Osteoblast (primary cell): ENCODE measurements around the gene AHSP. TPM values are rescaled to one million over a fixed set of nuclear protein-coding genes. Genes with fewer than 3 reads are reported as not detected.

Experiments
- DNase-seq: peaks from one replicate; pipeline ENCODE4 v3.0.0; 2011; ENCODE audit warnings: low spot score, mixed read lengths; ENCODE audit not compliant: insufficient read length; ENCODE audit errors: missing footprints
- H2AFZ ChIP-seq: 2 replicates; pipeline ENCODE4 v1.6.0; 2011; ENCODE audit warnings: mild to moderate bottlenecking, low read length
- H3K27ac ChIP-seq: 2 replicates; pipeline ENCODE4 v1.5.1; 2011; ENCODE audit warnings: mild to moderate bottlenecking, low read depth, low read length, moderate library complexity
- H3K27me3 ChIP-seq: 2 replicates; pipeline ENCODE4 v1.6.0; 2012; ENCODE audit warnings: mild to moderate bottlenecking, control low read depth, inconsistent platforms, low read length, moderate library complexity; ENCODE audit not compliant: insufficient read depth
- H3K36me3 ChIP-seq: 2 replicates; pipeline ENCODE4 v1.5.1; 2011; ENCODE audit warnings: mild to moderate bottlenecking, low read length, control low read depth, moderate library complexity; ENCODE audit not compliant: insufficient read depth
- H3K4me1 ChIP-seq: 2 replicates; pipeline ENCODE4 v1.5.1; 2011; ENCODE audit warnings: mild to moderate bottlenecking, low read length, control low read depth, moderate library complexity; ENCODE audit not compliant: insufficient read depth
- H3K4me2 ChIP-seq: 2 replicates; pipeline ENCODE4 v1.6.0; 2011; ENCODE audit warnings: mild to moderate bottlenecking, low read length; ENCODE audit not compliant: insufficient read depth
- H3K4me3 ChIP-seq: fragments of 200-600 bp; sonication (generic); 3 replicates; pipeline ENCODE4 v1.5.1; 2012; ENCODE audit warnings: mild to moderate bottlenecking, low read length, inconsistent platforms; ENCODE audit not compliant: insufficient read depth
- H3K79me2 ChIP-seq: 2 replicates; pipeline ENCODE4 v1.6.0; 2012; ENCODE audit warnings: mild to moderate bottlenecking, low read length, control low read depth, inconsistent platforms; ENCODE audit not compliant: insufficient read depth
- H3K9me3 ChIP-seq: 2 replicates; pipeline ENCODE4 v1.5.1; 2011; ENCODE audit warnings: low read depth, low read length, control low read depth
- H4K20me1 ChIP-seq: 2 replicates; pipeline ENCODE4 v1.6.0; 2012; ENCODE audit warnings: mild to moderate bottlenecking, low read length, control low read depth; ENCODE audit not compliant: insufficient read depth
- total RNA-seq: library from RNA; depleted of rRNA; stranded (reverse); fragments of >200 nt; gene quantifications from 2 replicates; pipeline ENCODE4 v1.2.3, GENCODE V29; 2012
- TF ChIP-seq, protein P1 (sequence below): IDR thresholded peaks from 2 replicates; pipeline ENCODE4 v1.5.1; 2011; ENCODE audit warnings: mild to moderate bottlenecking, low read depth, low read length, moderate library complexity; ENCODE audit errors: extremely low read depth

AHSP gene
- total RNA-seq, 1 donor, result not detected

DNA sequence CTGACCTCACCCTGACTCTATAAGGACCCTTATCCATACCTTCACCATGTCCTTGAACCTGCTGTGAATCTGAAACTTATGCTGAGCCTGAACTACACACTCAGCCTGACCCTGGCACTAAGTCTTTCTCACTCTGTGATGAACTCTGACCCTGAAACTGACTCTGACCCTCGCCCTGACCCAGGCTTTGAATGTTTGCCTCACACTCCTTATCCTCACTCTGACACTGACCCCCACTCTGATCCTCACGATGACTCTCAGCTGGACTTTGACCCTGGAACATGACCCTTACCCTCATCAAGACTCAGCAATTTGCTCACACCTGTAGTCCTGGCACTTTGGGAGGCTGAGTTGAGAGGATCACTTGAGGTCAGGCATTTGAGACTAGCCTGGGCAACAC, 4.4 kb downstream of the AHSP start:
- Histone ChIP-seq H3K79me2 (no peaks in the 10 kb centered on the region), H2AFZ (no peak overlapping the region), H3K27me3 (peaks cover 30% of the 10 kb centered on the region), H3K27ac (no peak overlapping the region), H3K4me3 (no peak overlapping the region), H3K4me1 (no peaks in the 10 kb centered on the region), H3K4me2 (no peak overlapping the region), H4K20me1 (no peaks in the 10 kb centered on the region), H3K36me3 (no peaks in the 10 kb centered on the region), H3K9me3 (no peaks in the 10 kb centered on the region)
- TF ChIP-seq, protein P1, sequence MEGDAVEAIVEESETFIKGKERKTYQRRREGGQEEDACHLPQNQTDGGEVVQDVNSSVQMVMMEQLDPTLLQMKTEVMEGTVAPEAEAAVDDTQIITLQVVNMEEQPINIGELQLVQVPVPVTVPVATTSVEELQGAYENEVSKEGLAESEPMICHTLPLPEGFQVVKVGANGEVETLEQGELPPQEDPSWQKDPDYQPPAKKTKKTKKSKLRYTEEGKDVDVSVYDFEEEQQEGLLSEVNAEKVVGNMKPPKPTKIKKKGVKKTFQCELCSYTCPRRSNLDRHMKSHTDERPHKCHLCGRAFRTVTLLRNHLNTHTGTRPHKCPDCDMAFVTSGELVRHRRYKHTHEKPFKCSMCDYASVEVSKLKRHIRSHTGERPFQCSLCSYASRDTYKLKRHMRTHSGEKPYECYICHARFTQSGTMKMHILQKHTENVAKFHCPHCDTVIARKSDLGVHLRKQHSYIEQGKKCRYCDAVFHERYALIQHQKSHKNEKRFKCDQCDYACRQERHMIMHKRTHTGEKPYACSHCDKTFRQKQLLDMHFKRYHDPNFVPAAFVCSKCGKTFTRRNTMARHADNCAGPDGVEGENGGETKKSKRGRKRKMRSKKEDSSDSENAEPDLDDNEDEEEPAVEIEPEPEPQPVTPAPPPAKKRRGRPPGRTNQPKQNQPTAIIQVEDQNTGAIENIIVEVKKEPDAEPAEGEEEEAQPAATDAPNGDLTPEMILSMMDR, result no peak
- DNase-seq, result no peak

DNA sequence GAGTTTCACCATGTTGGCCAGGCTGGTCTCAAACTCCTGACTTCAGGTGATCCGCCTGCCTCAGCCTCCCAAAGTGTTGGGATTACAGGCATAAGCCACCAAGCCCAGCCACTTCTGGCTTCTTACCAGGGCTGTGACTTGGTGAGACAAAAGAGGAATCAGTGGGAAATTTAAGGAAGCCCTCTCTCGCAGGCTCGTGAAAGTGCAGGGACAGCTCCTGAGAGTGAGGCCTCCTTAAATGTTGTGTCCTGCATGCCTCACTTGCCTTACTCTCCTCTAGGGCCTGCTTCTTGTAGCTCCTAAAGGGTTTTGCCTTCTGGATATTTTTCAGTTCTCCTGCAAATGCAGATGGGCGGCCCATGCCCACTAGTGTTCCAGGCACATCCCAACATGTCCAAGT, 5.2 kb downstream of the AHSP start:
- no peak overlapping the region for H3K4me2 ChIP-seq
- no peaks in the 10 kb centered on the region for H4K20me1 ChIP-seq
- H3K4me3 ChIP-seq, result no peak overlapping the region
- no peak overlapping the region for H2AFZ ChIP-seq
- no peak overlapping the region for H3K27ac ChIP-seq
- no peak for DNase-seq
- H3K36me3 ChIP-seq, result no peaks in the 10 kb centered on the region
- TF ChIP-seq, protein P1, result no peak
- peaks cover 31% of the 10 kb centered on the region for H3K27me3 ChIP-seq
- H3K9me3 ChIP-seq, result no peaks in the 10 kb centered on the region
- no peaks in the 10 kb centered on the region for H3K4me1 ChIP-seq
- no peaks in the 10 kb centered on the region for H3K79me2 ChIP-seq

DNA sequence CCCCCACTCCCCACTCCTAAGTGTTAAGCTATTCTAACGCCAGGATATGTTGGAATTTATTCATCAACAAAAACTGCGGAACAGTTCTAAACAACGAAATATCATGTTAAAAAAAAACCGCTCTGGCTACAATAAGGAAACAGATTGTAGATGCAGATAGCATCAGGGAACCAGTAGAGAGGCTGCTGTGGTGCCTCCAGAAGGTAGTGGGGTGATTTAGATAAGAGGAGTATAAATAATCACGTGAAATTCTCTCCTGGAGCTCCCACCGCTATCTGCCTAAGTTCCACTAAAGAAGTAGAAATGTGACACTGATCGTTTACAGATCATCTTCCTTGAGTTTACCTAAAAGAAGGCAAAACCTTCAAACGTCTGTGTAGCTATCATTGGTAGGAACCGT, 8.0 kb downstream of the AHSP start:
- no peaks in the 10 kb centered on the region for H3K9me3 ChIP-seq
- H4K20me1 ChIP-seq, result no peaks in the 10 kb centered on the region
- no peak for DNase-seq
- H2AFZ ChIP-seq, result no peak overlapping the region
- H3K4me1 ChIP-seq, result no peaks in the 10 kb centered on the region
- peaks cover 5% of the 10 kb centered on the region for H3K27me3 ChIP-seq
- H3K27ac ChIP-seq, result no peak overlapping the region
- TF ChIP-seq, protein P1, result no peak
- H3K79me2 ChIP-seq, result no peaks in the 10 kb centered on the region
- no peak overlapping the region for H3K4me3 ChIP-seq
- H3K36me3 ChIP-seq, result no peaks in the 10 kb centered on the region
- H3K4me2 ChIP-seq, result no peak overlapping the region

DNA sequence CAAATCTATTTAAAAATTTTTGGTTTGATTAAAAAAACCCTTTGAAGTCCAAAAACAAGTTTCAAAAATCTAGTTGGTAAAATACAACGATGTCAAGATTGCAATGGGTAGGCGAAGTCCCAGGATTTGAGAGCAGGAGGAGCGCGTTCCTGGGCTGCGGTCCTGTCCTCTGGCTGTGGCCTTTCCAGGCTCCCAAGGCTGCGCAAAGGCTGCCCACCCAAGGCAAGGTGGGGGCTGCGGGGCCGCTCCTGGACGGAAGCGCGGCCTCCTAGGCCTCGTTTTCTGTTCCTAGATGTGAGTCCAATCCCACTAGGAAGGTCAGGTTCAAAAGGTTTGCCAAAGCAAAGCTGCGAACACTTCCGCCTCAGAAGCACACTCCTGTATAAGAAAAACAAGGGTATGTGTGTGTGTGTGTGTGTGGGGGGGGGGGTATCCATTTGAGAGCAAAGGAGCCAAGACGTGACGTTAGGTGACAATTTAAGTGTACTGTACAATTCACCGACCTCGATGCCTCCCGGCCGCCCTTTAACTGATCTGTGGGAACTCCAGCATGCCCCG, 9.2 kb downstream of the AHSP start:
- H3K4me2 ChIP-seq, result peak overlapping the region; percentile 39

More for the DNA sequence above, 9.2 kb downstream of the AHSP start:
- Histone ChIP-seq H3K27me3 (peaks cover 5% of the 10 kb centered on the region), H3K79me2 (no peaks in the 10 kb centered on the region), H4K20me1 (no peaks in the 10 kb centered on the region), H3K36me3 (no peaks in the 10 kb centered on the region), H3K27ac (no peak overlapping the region), H3K4me3 (no peak overlapping the region), H3K9me3 (no peaks in the 10 kb centered on the region), H3K4me1 (no peaks in the 10 kb centered on the region), H2AFZ (no peak overlapping the region)
- peak; percentile 58 for DNase-seq
- TF ChIP-seq, protein P1, result no peak
